A549 (cell line): ENCODE results near the gene TMIGD1. TPM values are rescaled to one million over a fixed set of nuclear protein-coding genes. Genes with fewer than 3 reads are reported as not detected.

Experiments
- ATAC-seq, 2 experiments: fragments of 200-7000 bp in 1 of 2; fragments of >200 bp in 1 of 2; cut with Nextera tagmentation in 1 of 2; cut with Tn5 transposase in 1 of 2; 3 replicates each; pipeline versions ENCODE4 v1.8.0 to v1.9.1; 2018 to 2020; ENCODE audit warnings: mild to moderate bottlenecking in 1 of 2, moderate library complexity in 1 of 2
- CTCF ChIA-PET: fragments of 300-600 bp; sonication (Branson Sonifier 250); formaldehyde crosslinking; extraction: SDS; loops from one replicate; lab custom pipeline; 2021; ENCODE audit warnings: antibody characterized with exemption, inconsistent platforms; lab: Yijun Ruan, JAX
- POLR2A ChIA-PET: fragments of 350-600 bp; formaldehyde crosslinking; extraction: SDS; loops from one replicate; lab custom pipeline; 2021; ENCODE audit warnings: antibody characterized with exemption, inconsistent platforms; lab: Yijun Ruan, JAX
- DNase-seq, 2 experiments: peaks; one replicate each; pipeline versions ENCODE4 v3.0.0 to v3.0.0-alpha.2; 2011 to 2016; ENCODE audit warnings: low read depth in 1 of 2, low spot score in 1 of 2
- FAIRE-seq: peaks from 2 replicates; lab custom pipeline; 2011; peaks lifted over from hg19 to GRCh38; lab: Jason Lieb, UNC
- H3K27ac ChIP-seq, 2 experiments: fragments of >200 bp; sonication (Bioruptor Twin); formaldehyde crosslinking; 3 replicates each; pipeline ENCODE4 v1.5.1; 2016 to 2017
- H3K4me1 ChIP-seq: fragments of >200 bp; sonication (Bioruptor Twin); formaldehyde crosslinking; 3 replicates; pipeline ENCODE4 v1.6.1; 2016
- H3K4me2 ChIP-seq: fragments of >200 bp; sonication (Bioruptor Twin); formaldehyde crosslinking; 3 replicates; pipeline ENCODE4 v1.6.1; 2016
- H3K4me3 ChIP-seq: fragments of >200 bp; sonication (Bioruptor Twin); formaldehyde crosslinking; 3 replicates; pipeline ENCODE4 v1.5.1; 2016
- H3K9me3 ChIP-seq: fragments of >200 bp; sonication (Bioruptor Twin); formaldehyde crosslinking; 3 replicates; pipeline ENCODE4 v1.6.1; 2016
- BCL3 ChIP-seq: fragments of >200 bp; sonication (Bioruptor Twin); formaldehyde crosslinking; IDR thresholded peaks from 3 replicates; pipeline ENCODE4 v1.6.1; 2016
- CBX8 ChIP-seq: fragments of 200-600 bp; sonication (generic); IDR thresholded peaks from 2 replicates; pipeline ENCODE4 v1.6.1; 2016
- CHD2 ChIP-seq: fragments of 150-350 bp; IDR thresholded peaks from 2 replicates; pipeline ENCODE4 v1.6.1; 2014; ENCODE audit warnings: low read length; ENCODE audit not compliant: partially characterized antibody
- CHD4 ChIP-seq: fragments of 200-600 bp; sonication (generic); IDR thresholded peaks from 2 replicates; pipeline ENCODE4 v1.6.1; 2016; ENCODE audit warnings: antibody characterized with exemption, mild to moderate bottlenecking, borderline replicate concordance
- EHMT2 ChIP-seq: fragments of 200-600 bp; sonication (generic); IDR thresholded peaks from 2 replicates; pipeline ENCODE4 v1.6.1; 2016; ENCODE audit warnings: antibody characterized with exemption, low read depth, mild to moderate bottlenecking, moderate library complexity
- ELK1 ChIP-seq: fragments of 150-350 bp; IDR thresholded peaks from 2 replicates; pipeline ENCODE4 v1.6.1; 2014; ENCODE audit warnings: low read depth, mild to moderate bottlenecking, low read length
- EP300 ChIP-seq, 2 experiments: fragments of >200 bp; sonication (Bioruptor Twin); formaldehyde crosslinking; IDR thresholded peaks; 2 replicates in 1 of 2; 3 replicates in 1 of 2; pipeline ENCODE4 v1.6.1; 2016 to 2017
- HES2 ChIP-seq: fragments of >200 bp; sonication (Bioruptor Twin); formaldehyde crosslinking; IDR thresholded peaks from 2 replicates; pipeline ENCODE4 v1.6.1; 2016
- HEYL ChIP-seq: fragments of 250-450 bp; sonication (Bioruptor Pico); IDR thresholded peaks from 2 replicates; pipeline ENCODE4 v1.8.0; 2021; ENCODE audit warnings: mild to moderate bottlenecking, moderate library complexity
- HOXA7 ChIP-seq: fragments of 250-450 bp; sonication (Bioruptor Pico); IDR thresholded peaks from 2 replicates; pipeline ENCODE4 v1.5.0; 2020; ENCODE audit warnings: mild to moderate bottlenecking, moderate library complexity
- HOXB5 ChIP-seq: fragments of 250-450 bp; sonication (Bioruptor Pico); IDR thresholded peaks from 2 replicates; pipeline ENCODE4 v1.5.0; 2020; ENCODE audit warnings: mild to moderate bottlenecking, moderate library complexity
- JUNB ChIP-seq: fragments of >200 bp; sonication (Bioruptor Twin); formaldehyde crosslinking; IDR thresholded peaks from 2 replicates; pipeline ENCODE4 v1.6.1; 2016
- KDM1A ChIP-seq: fragments of 200-600 bp; sonication (generic); IDR thresholded peaks from 2 replicates; pipeline ENCODE4 v1.6.1; 2016; ENCODE audit warnings: low read depth, mild to moderate bottlenecking
- MAFK ChIP-seq: fragments of 450-650 bp; IDR thresholded peaks from 2 replicates; pipeline ENCODE4 v1.6.1; 2014; ENCODE audit not compliant: partially characterized antibody
- MAZ ChIP-seq: fragments of 150-350 bp; IDR thresholded peaks from 2 replicates; pipeline ENCODE4 v1.6.1; 2014; ENCODE audit warnings: antibody characterized with exemption, low read depth, low read length, borderline replicate concordance
- NFE2L2 ChIP-seq: fragments of 150-350 bp; conservative IDR thresholded peaks from 2 replicates; pipeline ENCODE4 v1.6.1; 2014; ENCODE audit warnings: low read length
- NPAS2 ChIP-seq: fragments of 250-450 bp; sonication (Bioruptor Pico); IDR thresholded peaks from 2 replicates; pipeline ENCODE4 v1.8.0; 2022; ENCODE audit warnings: mild to moderate bottlenecking, moderate library complexity, borderline replicate concordance
- PHF8 ChIP-seq: fragments of 200-600 bp; sonication (generic); IDR thresholded peaks from 2 replicates; pipeline ENCODE4 v1.6.1; 2016; ENCODE audit warnings: low read depth, mild to moderate bottlenecking, antibody characterized with exemption, moderate library complexity, borderline replicate concordance
- POLR2A ChIP-seq: IDR thresholded peaks from 2 replicates; pipeline ENCODE4 v1.6.1; 2012; ENCODE audit warnings: mild to moderate bottlenecking, low read length
- RAD21 ChIP-seq, 2 experiments: fragments of >200 bp in 1 of 2; sonication (Bioruptor Twin) in 1 of 2; formaldehyde crosslinking in 1 of 2; IDR thresholded peaks in 1 of 2; conservative IDR thresholded peaks in 1 of 2; 2 replicates in 1 of 2; 3 replicates in 1 of 2; pipeline ENCODE4 v1.6.1; 2012 to 2018; ENCODE audit warnings: inconsistent platforms in 1 of 2
- REST ChIP-seq: fragments of 200-600 bp; sonication (generic); IDR thresholded peaks from 2 replicates; pipeline ENCODE4 v1.6.1; 2016; ENCODE audit warnings: antibody characterized with exemption, mild to moderate bottlenecking, moderate library complexity
- RFX5 ChIP-seq: fragments of 450-650 bp; IDR thresholded peaks from 2 replicates; pipeline ENCODE4 v1.7.1; 2014; ENCODE audit warnings: antibody characterized with exemption, mild to moderate bottlenecking, moderate library complexity
- TP53 ChIP-seq: fragments of 250-450 bp; sonication (Bioruptor Pico); IDR thresholded peaks from 2 replicates; pipeline ENCODE4 v1.5.0; 2021; ENCODE audit warnings: mild to moderate bottlenecking, moderate library complexity
- USF2 ChIP-seq: fragments of 450-650 bp; IDR thresholded peaks from 2 replicates; pipeline ENCODE4 v1.6.1; 2014; ENCODE audit warnings: antibody characterized with exemption
- ZC3H11A ChIP-seq: fragments of 450-650 bp; IDR thresholded peaks from 2 replicates; pipeline ENCODE4 v1.6.1; 2014; ENCODE audit warnings: antibody characterized with exemption, mild to moderate bottlenecking
- ZFP36 ChIP-seq: fragments of 450-650 bp; IDR thresholded peaks from 2 replicates; pipeline ENCODE4 v1.6.1; 2014; ENCODE audit warnings: borderline replicate concordance; ENCODE audit not compliant: partially characterized antibody
- ZNF302 ChIP-seq: fragments of 250-450 bp; sonication (Bioruptor Pico); IDR thresholded peaks from 2 replicates; pipeline ENCODE4 v1.9.0; 2021; ENCODE audit warnings: inconsistent platforms, mild to moderate bottlenecking, moderate library complexity
- ZSCAN20 ChIP-seq: fragments of 250-450 bp; sonication (Bioruptor Pico); IDR thresholded peaks from 2 replicates; pipeline ENCODE4 v1.8.0; 2022; ENCODE audit warnings: mild to moderate bottlenecking, moderate library complexity
- WGBS: methylation state at CpG from one replicate; pipeline ENCODE4 v1.1.6; 2017; ENCODE audit errors: missing lambda C conversion rate; 5-methylcytosine and 5-hydroxymethylcytosine counted together
- polyA plus RNA-seq, 4 experiments: library from polyadenylated mRNA; depleted of rRNA in 3 of 4; stranded (reverse); fragments of >200 nt; fragmentation: RNase III in 1 of 4; extraction: RNeasy Plus Mini Kit Qiagen cat#74134 plus additional on column Dnase treatment in 1 of 4; gene quantifications; 2 replicates in 3 of 4; 3 replicates in 1 of 4; pipeline ENCODE4 v1.2.3, GENCODE V29; 2011 to 2017

The TMIGD1 gene
- polyA plus RNA-seq, 2 of the 4 experiments (the other 2 are of a cell fraction), result not detected

- TF ChIP-seq RAD21 (conservative IDR thresholded peaks at IDR 0.05 in 1 of 2, IDR thresholded peaks at IDR 0.05 in 1 of 2), result peak; percentile 87 to 94
- no peak for TF ChIP-seq POLR2A
- no peak for TF ChIP-seq ZFP36
- TF ChIP-seq KDM1A, result peak; percentile 11; the same call in 1 of the 2 replicates
- no peak for TF ChIP-seq MAFK
- TF ChIP-seq PHF8, result no peak
- TF ChIP-seq ELK1, result no peak
- TF ChIP-seq REST, result peak; percentile 73
- no peak for TF ChIP-seq HEYL (CRISPR knock-in tag)
- no peak for TF ChIP-seq CBX8
- no peak for TF ChIP-seq HOXA7 (CRISPR knock-in tag)
- TF ChIP-seq ZSCAN20, result 0 out of 2 replicates have a peak, but pooled peaks have one; percentile 49
- TF ChIP-seq RFX5, result peak; percentile 51; the same call in 1 of the 2 replicates
- no peak for TF ChIP-seq EP300 (IDR thresholded peaks at IDR 0.05)
- TF ChIP-seq NFE2L2, result no peak
- no peak for TF ChIP-seq TP53 (CRISPR knock-in tag)
- TF ChIP-seq HES2, result no peak
- no peak; the same call in 1 of the 2 replicates for TF ChIP-seq HOXB5 (CRISPR knock-in tag)
- TF ChIP-seq ZNF302 (CRISPR knock-in tag), result no peak
- no peak for TF ChIP-seq JUNB
These were observed 2.7 kb upstream of the TMIGD1 start (continued) for GRCh38 chr17:30336369-30337171.

- no peak for FAIRE-seq
- H3K9me3 ChIP-seq, result no peaks in the 10 kb centered on the region
- ChIA-PET POLR2A (no interaction called here), CTCF (interaction anchor here (0.6 to 5.6 kb wide), 19 partner anchors 8 to 496 kb away, joined by 3 to 61 read pairs (median 4); partner anchors contain the start of gene BLMH)
- 78% methylated on average over 4 of the region's 4 CpGs for WGBS
- no peak overlapping the region for H3K4me2 ChIP-seq
- H3K27ac ChIP-seq, result no peak overlapping the region
- no peak for DNase-seq
- no peak overlapping the region for H3K4me3 ChIP-seq
- H3K4me1 ChIP-seq, result peaks cover 28% of the 10 kb centered on the region; the same call in 2 of the 3 replicates
- ATAC-seq, result no peak
- TF ChIP-seq HES2, result no peak
- no peak for TF ChIP-seq BCL3
- no peak for TF ChIP-seq CHD4
- TF ChIP-seq NPAS2 (CRISPR knock-in tag), result no peak
- no peak for TF ChIP-seq MAZ
- no peak for TF ChIP-seq ZC3H11A
- TF ChIP-seq EHMT2, result no peak
- TF ChIP-seq CHD2, result no peak
- TF ChIP-seq USF2, result no peak
These were observed 564 bp upstream of the TMIGD1 start for GRCh38 chr17:30334421-30334820.
